ENCODE data around the gene STAG1.
"Not testable (repeated sequence)": the region's sequence is repeated elsewhere in the genome, so short reads cannot be mapped to it uniquely, and the experiment has no call there.

The STAG1 gene

GRCh38 chr3:136672457-136672856 is 79.7 kb downstream of the STAG1 start:
- TF ChIP-seq CTCF (IDR thresholded peaks at IDR 0.05; ENCODE audit: insufficient read depth, low read length, poor library complexity, severe bottlenecking), result no peak
- Histone ChIP-seq H3K4me3 (replicated peaks; ENCODE audit: low read depth, low read length) (no peak overlapping the region), H3K36me3 (ENCODE audit: control insufficient read depth, insufficient read depth, low read length) (no peaks in the 10 kb centered on the region), H3K27me3 (replicated peaks; ENCODE audit: control insufficient read depth, insufficient read depth, low read length) (no peaks in the 10 kb centered on the region)
- DNase-seq (ENCODE audit: extremely low read depth, insufficient read length), result no peak

GRCh38 chr3:136671921-136672320 is 80.3 kb downstream of the STAG1 start:
- DNase-seq (ENCODE audit: extremely low read depth, insufficient read length), result no peak
- no peaks in the 10 kb centered on the region for H3K36me3 ChIP-seq (ENCODE audit: control insufficient read depth, insufficient read depth, low read length)
- no peak for TF ChIP-seq CTCF (IDR thresholded peaks at IDR 0.05; ENCODE audit: insufficient read depth, low read length, poor library complexity, severe bottlenecking)
- H3K4me3 ChIP-seq (replicated peaks; ENCODE audit: low read depth, low read length), result no peak overlapping the region
- no peaks in the 10 kb centered on the region for H3K27me3 ChIP-seq (replicated peaks; ENCODE audit: control insufficient read depth, insufficient read depth, low read length)

DNA sequence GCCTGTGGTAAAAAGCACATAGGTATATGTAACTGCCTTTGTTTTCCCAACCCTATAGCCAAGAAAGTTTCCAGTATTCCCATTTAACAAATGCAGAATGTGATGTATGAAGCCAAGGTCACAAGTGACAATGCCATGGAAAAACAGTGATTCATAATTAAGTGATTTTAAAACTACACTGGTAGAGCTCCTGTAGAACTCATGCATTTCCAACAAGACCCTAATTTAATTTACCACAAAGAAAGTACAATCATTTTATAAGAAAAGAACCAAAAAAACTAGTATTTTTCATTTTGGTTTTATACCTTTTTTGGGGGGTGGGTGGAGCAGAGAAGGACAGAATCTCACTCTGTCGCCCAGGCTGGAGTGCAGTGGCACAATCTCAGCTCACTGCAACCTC is 82.0 kb downstream of the STAG1 start:
- Histone ChIP-seq H3K36me3 (ENCODE audit: control insufficient read depth, insufficient read depth, low read length) (no peaks in the 10 kb centered on the region), H3K27me3 (replicated peaks; ENCODE audit: control insufficient read depth, insufficient read depth, low read length) (no peaks in the 10 kb centered on the region), H3K4me3 (replicated peaks; ENCODE audit: low read depth, low read length) (no peak overlapping the region)
- no peak for TF ChIP-seq CTCF (IDR thresholded peaks at IDR 0.05; ENCODE audit: insufficient read depth, low read length, poor library complexity, severe bottlenecking)
- no peak for DNase-seq (ENCODE audit: extremely low read depth, insufficient read length)

DNA sequence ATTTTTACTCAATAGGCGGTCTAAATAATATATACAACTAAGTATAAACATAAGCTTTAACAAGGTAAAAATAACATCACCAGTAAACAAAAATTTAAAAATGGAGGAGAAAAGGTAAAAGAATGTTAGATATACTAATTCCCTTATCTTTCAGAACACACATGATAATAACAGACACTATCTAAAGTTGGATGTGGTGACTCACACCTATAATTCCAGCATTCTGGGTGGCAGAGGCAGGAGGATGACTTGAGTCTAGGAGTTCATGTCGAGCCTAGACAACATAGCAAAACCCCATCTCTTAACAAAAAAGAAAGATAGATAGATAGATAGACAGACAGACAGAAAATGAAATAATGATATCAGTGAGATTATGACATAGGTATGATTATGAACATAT is 85.1 kb downstream of the STAG1 start:
- H3K36me3 ChIP-seq (ENCODE audit: control insufficient read depth, insufficient read depth, low read length), result no peaks in the 10 kb centered on the region
- no peaks in the 10 kb centered on the region for H3K27me3 ChIP-seq (replicated peaks; ENCODE audit: control insufficient read depth, insufficient read depth, low read length)
- no peak overlapping the region for H3K4me3 ChIP-seq (replicated peaks; ENCODE audit: low read depth, low read length)
- no peak for DNase-seq (ENCODE audit: extremely low read depth, insufficient read length)
- TF ChIP-seq CTCF (IDR thresholded peaks at IDR 0.05; ENCODE audit: insufficient read depth, low read length, poor library complexity, severe bottlenecking), result no peak

DNA sequence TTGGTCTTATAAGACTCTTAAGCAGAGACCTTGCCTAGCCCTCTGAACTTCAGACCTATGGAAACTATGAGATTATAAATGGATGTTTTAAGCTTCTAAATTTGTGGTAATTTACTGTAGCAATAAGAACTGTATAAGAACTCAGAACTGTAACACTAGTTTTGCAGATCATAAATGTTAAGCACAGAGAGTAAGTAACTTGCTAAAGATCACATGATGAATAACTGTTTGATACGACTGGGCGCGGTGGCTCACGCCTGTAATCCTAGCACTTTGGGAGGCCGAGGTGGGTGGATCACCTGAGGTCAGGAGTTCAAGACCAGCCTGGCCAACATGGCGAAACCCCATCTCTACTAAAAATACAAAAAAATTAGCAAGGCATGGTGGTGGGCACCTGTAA is 85.9 kb downstream of the STAG1 start:
- H3K4me3 ChIP-seq (replicated peaks; ENCODE audit: low read depth, low read length); H3K27me3 ChIP-seq (replicated peaks; ENCODE audit: control insufficient read depth, insufficient read depth, low read length); H3K36me3 ChIP-seq (ENCODE audit: control insufficient read depth, insufficient read depth, low read length); DNase-seq (ENCODE audit: extremely low read depth, insufficient read length): not testable (repeated sequence)

DNA sequence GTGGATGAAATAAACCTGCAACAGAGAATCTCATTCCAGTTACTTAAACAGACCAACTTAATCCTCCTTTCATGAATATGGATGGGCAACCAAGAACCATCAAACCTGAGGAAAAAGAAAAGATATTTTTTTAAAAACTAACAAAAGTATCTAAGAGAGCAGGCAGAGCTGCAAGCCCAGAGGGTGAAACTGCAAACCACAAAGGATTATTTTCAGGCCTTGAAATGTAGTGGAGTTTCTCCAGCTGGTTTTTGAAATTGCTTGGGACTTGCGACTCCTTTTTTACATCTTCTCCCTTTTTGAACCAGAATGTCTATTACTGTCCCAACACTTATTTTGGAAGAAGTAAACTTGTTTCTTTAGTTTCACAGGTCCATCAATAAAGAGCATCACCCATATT is 87.4 kb downstream of the STAG1 start:
- Histone ChIP-seq H3K27me3 (replicated peaks; ENCODE audit: control insufficient read depth, insufficient read depth, low read length) (no peaks in the 10 kb centered on the region), H3K36me3 (ENCODE audit: control insufficient read depth, insufficient read depth, low read length) (no peaks in the 10 kb centered on the region), H3K4me3 (replicated peaks; ENCODE audit: low read depth, low read length) (no peak overlapping the region)
- DNase-seq (ENCODE audit: extremely low read depth, insufficient read length), result no peak
- no peak for TF ChIP-seq CTCF (IDR thresholded peaks at IDR 0.05; ENCODE audit: insufficient read depth, low read length, poor library complexity, severe bottlenecking)

All from GM06990 (cell line).